CD4-positive, alpha-beta T cell treated with Interleukin-2 at 100 ng/mL for 4 hours (primary cell): ENCODE data around the gene KLHL2.
"Not testable (repeated sequence)": the region's sequence is repeated elsewhere in the genome, so short reads cannot be mapped to it uniquely, and the experiment has no call there.

Experiments
- DNase-seq: peaks from one replicate; pipeline ENCODE4 v3.0.0-alpha.2; 2020; ENCODE audit warnings: low spot score

KLHL2 gene

GRCh38 chr4:165207431-165208220 lies at the start of gene KLHL2:
TSS of gene KLHL2 (plus strand) at chr4:165207561. CDS start at chr4:165207877, 316 bp downstream.
- DNase-seq, result peak; percentile 66

- no peak for DNase-seq
Observed at GRCh38 chr4:165158762-165159161, 48.6 kb upstream of the KLHL2 start.

GRCh38 chr4:165164257-165164656 lies 43.1 kb upstream of the KLHL2 start:
- DNase-seq, result no peak

- not testable (repeated sequence) for DNase-seq
Observed at GRCh38 chr4:165166872-165167271, 40.5 kb upstream of the KLHL2 start.

GRCh38 chr4:165167650-165168049 lies 39.7 kb upstream of the KLHL2 start:
- DNase-seq, result no peak

GRCh38 chr4:165170819-165171218 lies 36.5 kb upstream of the KLHL2 start:
- no peak for DNase-seq

GRCh38 chr4:165175470-165175869 lies 31.9 kb upstream of the KLHL2 start:
- DNase-seq, result not testable (repeated sequence)

GRCh38 chr4:165175879-165176278 lies 31.5 kb upstream of the KLHL2 start:
- no peak for DNase-seq

- no peak for DNase-seq
Observed at GRCh38 chr4:165177725-165178666, 29.4 kb upstream of the KLHL2 start.

- DNase-seq, result no peak
Observed at GRCh38 chr4:165184220-165184619, 23.1 kb upstream of the KLHL2 start.

- not testable (repeated sequence) for DNase-seq
Observed at GRCh38 chr4:165184998-165185397, 22.4 kb upstream of the KLHL2 start.

- no peak for DNase-seq
Observed at GRCh38 chr4:165185448-165185847, 21.9 kb upstream of the KLHL2 start.

GRCh38 chr4:165190591-165191347 lies 16.6 kb upstream of the KLHL2 start:
- no peak for DNase-seq

GRCh38 chr4:165191348-165191656 lies 16.1 kb upstream of the KLHL2 start:
- no peak for DNase-seq

- no peak for DNase-seq
Observed at GRCh38 chr4:165191814-165192499, 15.4 kb upstream of the KLHL2 start.

- DNase-seq, result no peak
Observed at GRCh38 chr4:165192500-165192898, 14.9 kb upstream of the KLHL2 start.

- DNase-seq, result no peak
Observed at GRCh38 chr4:165192956-165193355, 14.4 kb upstream of the KLHL2 start.

- no peak for DNase-seq
Observed at GRCh38 chr4:165194368-165194767, 13.0 kb upstream of the KLHL2 start.

GRCh38 chr4:165198329-165198728 lies 9.0 kb upstream of the KLHL2 start:
- DNase-seq, result no peak

GRCh38 chr4:165199286-165199685 lies 8.1 kb upstream of the KLHL2 start:
- DNase-seq, result no peak

- no peak for DNase-seq
Observed at GRCh38 chr4:165199722-165200121, 7.6 kb upstream of the KLHL2 start.

- no peak for DNase-seq
Observed at GRCh38 chr4:165201806-165202205, 5.6 kb upstream of the KLHL2 start.
